HCT116 (cell line): Measurements from ENCODE around the gene STAM.

ENCODE experiments used
- EZH2phosphoT487 ChIP-seq: fragments of 200-600 bp; IDR thresholded peaks from 2 replicates; pipeline ENCODE4 v1.6.1; 2018; ENCODE audit warnings: antibody characterized with exemption, borderline replicate concordance
- JUND ChIP-seq: IDR thresholded peaks from 2 replicates; pipeline ENCODE4 v1.6.1; 2012
- POLR2A ChIP-seq: IDR thresholded peaks from 2 replicates; pipeline ENCODE4 v1.7.0; 2011; ENCODE audit warnings: borderline replicate concordance; ENCODE audit not compliant: insufficient read depth, insufficient read length; ENCODE audit errors: extremely low read depth
- POLR2AphosphoS5 ChIP-seq: IDR thresholded peaks from 2 replicates; pipeline ENCODE4 v1.6.1; 2011; ENCODE audit warnings: mild to moderate bottlenecking, low read depth, low read length, moderate library complexity
- SRF ChIP-seq: IDR thresholded peaks from 2 replicates; pipeline ENCODE4 v1.6.1; 2012; ENCODE audit warnings: low read depth
- TCF7L2 ChIP-seq: IDR thresholded peaks from 2 replicates; pipeline ENCODE4 v1.7.0; 2011; ENCODE audit warnings: borderline replicate concordance, inconsistent platforms; ENCODE audit not compliant: insufficient read depth, insufficient read length; ENCODE audit errors: extremely low read depth
- ZNF274 ChIP-seq: fragments of 200-500 bp; sonication (Bioruptor generic); IDR thresholded peaks from 2 replicates; pipeline ENCODE4 v1.6.1; 2014; ENCODE audit warnings: mild to moderate bottlenecking, low read depth, low read length, inconsistent platforms
- TF ChIP-seq, protein P1 (sequence below): IDR thresholded peaks from 2 replicates; pipeline ENCODE4 v1.6.1; 2012
- TF ChIP-seq, protein P2 (sequence below): IDR thresholded peaks from 2 replicates; pipeline ENCODE4 v1.6.1; 2012; ENCODE audit warnings: low read depth
- TF ChIP-seq, protein P3 (sequence below), 3 experiments: fragments of 200-600 bp in 1 of 3; sonication (generic) in 1 of 3; IDR thresholded peaks in 2 of 3; conservative IDR thresholded peaks in 1 of 3; 2 replicates each; pipeline ENCODE4 v1.5.1; 2012 to 2017; ENCODE audit warnings: low read depth in 2 of 3, low read length in 2 of 3, antibody characterized with exemption in 1 of 3, borderline replicate concordance in 1 of 3, control low read depth in 1 of 3, mild to moderate bottlenecking in 1 of 3, mixed read lengths in 1 of 3, mixed run types in 1 of 3, moderate library complexity in 1 of 3; ENCODE audit not compliant: insufficient read depth in 1 of 3

DNA sequence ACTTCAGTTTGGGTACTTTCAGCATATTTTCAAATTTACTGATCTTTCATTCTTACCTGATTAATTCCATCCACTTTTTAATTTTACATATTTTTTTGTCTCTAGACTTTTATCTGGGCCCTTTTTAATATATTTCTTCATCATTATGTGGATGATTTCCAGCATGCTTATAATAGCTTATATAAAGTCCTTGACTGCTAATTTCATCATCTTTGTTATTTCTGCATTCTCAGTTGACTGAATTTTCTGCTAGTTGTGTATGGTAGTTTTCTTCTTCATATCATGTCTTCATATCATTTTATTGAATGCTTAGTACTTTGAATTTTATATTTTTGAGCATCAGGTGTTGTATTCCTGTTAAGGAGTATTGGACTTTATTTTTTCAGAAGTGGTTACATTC, 39.6 kb downstream of the STAM start:
- TF ChIP-seq EZH2phosphoT487: no peak
- TF ChIP-seq, protein P1, sequence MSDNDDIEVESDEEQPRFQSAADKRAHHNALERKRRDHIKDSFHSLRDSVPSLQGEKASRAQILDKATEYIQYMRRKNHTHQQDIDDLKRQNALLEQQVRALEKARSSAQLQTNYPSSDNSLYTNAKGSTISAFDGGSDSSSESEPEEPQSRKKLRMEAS: no peak
- TF ChIP-seq ZNF274: no peak
- no peak for TF ChIP-seq SRF
- TF ChIP-seq, protein P2, sequence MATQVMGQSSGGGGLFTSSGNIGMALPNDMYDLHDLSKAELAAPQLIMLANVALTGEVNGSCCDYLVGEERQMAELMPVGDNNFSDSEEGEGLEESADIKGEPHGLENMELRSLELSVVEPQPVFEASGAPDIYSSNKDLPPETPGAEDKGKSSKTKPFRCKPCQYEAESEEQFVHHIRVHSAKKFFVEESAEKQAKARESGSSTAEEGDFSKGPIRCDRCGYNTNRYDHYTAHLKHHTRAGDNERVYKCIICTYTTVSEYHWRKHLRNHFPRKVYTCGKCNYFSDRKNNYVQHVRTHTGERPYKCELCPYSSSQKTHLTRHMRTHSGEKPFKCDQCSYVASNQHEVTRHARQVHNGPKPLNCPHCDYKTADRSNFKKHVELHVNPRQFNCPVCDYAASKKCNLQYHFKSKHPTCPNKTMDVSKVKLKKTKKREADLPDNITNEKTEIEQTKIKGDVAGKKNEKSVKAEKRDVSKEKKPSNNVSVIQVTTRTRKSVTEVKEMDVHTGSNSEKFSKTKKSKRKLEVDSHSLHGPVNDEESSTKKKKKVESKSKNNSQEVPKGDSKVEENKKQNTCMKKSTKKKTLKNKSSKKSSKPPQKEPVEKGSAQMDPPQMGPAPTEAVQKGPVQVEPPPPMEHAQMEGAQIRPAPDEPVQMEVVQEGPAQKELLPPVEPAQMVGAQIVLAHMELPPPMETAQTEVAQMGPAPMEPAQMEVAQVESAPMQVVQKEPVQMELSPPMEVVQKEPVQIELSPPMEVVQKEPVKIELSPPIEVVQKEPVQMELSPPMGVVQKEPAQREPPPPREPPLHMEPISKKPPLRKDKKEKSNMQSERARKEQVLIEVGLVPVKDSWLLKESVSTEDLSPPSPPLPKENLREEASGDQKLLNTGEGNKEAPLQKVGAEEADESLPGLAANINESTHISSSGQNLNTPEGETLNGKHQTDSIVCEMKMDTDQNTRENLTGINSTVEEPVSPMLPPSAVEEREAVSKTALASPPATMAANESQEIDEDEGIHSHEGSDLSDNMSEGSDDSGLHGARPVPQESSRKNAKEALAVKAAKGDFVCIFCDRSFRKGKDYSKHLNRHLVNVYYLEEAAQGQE: no peak
- TF ChIP-seq, protein P3, sequence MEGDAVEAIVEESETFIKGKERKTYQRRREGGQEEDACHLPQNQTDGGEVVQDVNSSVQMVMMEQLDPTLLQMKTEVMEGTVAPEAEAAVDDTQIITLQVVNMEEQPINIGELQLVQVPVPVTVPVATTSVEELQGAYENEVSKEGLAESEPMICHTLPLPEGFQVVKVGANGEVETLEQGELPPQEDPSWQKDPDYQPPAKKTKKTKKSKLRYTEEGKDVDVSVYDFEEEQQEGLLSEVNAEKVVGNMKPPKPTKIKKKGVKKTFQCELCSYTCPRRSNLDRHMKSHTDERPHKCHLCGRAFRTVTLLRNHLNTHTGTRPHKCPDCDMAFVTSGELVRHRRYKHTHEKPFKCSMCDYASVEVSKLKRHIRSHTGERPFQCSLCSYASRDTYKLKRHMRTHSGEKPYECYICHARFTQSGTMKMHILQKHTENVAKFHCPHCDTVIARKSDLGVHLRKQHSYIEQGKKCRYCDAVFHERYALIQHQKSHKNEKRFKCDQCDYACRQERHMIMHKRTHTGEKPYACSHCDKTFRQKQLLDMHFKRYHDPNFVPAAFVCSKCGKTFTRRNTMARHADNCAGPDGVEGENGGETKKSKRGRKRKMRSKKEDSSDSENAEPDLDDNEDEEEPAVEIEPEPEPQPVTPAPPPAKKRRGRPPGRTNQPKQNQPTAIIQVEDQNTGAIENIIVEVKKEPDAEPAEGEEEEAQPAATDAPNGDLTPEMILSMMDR (IDR thresholded peaks at IDR 0.05 in 2 of 3, conservative IDR thresholded peaks at IDR 0.05 in 1 of 3; ENCODE audit: borderline replicate concordance in 1 of 3, insufficient read depth in 1 of 3, low read depth in 2 of 3, low read length in 2 of 3): no peak
- TF ChIP-seq TCF7L2: no peak
- no peak for TF ChIP-seq JUND
- no peak for TF ChIP-seq POLR2AphosphoS5
- TF ChIP-seq POLR2A: no peak
